ENCODE results near the gene NID1.

The NID1 gene, protein sequence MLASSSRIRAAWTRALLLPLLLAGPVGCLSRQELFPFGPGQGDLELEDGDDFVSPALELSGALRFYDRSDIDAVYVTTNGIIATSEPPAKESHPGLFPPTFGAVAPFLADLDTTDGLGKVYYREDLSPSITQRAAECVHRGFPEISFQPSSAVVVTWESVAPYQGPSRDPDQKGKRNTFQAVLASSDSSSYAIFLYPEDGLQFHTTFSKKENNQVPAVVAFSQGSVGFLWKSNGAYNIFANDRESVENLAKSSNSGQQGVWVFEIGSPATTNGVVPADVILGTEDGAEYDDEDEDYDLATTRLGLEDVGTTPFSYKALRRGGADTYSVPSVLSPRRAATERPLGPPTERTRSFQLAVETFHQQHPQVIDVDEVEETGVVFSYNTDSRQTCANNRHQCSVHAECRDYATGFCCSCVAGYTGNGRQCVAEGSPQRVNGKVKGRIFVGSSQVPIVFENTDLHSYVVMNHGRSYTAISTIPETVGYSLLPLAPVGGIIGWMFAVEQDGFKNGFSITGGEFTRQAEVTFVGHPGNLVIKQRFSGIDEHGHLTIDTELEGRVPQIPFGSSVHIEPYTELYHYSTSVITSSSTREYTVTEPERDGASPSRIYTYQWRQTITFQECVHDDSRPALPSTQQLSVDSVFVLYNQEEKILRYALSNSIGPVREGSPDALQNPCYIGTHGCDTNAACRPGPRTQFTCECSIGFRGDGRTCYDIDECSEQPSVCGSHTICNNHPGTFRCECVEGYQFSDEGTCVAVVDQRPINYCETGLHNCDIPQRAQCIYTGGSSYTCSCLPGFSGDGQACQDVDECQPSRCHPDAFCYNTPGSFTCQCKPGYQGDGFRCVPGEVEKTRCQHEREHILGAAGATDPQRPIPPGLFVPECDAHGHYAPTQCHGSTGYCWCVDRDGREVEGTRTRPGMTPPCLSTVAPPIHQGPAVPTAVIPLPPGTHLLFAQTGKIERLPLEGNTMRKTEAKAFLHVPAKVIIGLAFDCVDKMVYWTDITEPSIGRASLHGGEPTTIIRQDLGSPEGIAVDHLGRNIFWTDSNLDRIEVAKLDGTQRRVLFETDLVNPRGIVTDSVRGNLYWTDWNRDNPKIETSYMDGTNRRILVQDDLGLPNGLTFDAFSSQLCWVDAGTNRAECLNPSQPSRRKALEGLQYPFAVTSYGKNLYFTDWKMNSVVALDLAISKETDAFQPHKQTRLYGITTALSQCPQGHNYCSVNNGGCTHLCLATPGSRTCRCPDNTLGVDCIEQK

GRCh38 chr1:236064674-236065508 lies at the start of gene NID1:
NID1 (minus strand) TSS chr1:236065090; CDS start chr1:236065079, 11 bp downstream.
- DNase-seq = peak; percentile 34

DNA sequence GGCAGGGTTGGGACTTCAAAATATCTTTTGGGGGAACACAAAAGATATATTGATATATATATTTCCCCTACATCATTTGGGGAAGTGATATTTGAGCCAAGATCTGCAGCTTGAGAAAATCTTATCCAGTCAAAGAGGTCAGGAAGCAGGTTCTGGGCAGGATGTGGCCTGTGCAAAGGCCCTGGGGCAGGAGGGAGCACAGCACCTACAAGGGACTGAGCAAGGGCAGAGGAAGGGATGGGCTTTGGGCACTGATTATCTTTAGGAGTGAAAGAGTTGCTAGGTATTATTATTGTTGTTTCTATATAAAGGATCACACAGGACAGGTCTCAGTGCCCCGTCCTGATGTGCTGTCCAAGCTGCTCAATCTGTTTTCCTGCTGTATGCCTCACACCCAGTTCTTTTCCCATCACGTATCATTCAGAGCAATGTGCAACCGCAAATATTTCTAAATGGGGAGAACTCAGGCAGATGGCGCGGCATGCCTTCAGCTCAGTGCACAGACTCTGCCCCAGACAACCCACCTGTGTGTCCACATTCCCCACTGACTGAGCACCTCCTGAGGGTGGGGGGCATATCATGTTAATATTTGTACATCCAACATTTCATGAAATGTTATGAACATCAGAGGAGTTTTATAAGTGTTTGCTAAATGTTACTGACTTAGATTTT lies 49.3 kb upstream of the NID1 start:
- no peak for DNase-seq

DNA sequence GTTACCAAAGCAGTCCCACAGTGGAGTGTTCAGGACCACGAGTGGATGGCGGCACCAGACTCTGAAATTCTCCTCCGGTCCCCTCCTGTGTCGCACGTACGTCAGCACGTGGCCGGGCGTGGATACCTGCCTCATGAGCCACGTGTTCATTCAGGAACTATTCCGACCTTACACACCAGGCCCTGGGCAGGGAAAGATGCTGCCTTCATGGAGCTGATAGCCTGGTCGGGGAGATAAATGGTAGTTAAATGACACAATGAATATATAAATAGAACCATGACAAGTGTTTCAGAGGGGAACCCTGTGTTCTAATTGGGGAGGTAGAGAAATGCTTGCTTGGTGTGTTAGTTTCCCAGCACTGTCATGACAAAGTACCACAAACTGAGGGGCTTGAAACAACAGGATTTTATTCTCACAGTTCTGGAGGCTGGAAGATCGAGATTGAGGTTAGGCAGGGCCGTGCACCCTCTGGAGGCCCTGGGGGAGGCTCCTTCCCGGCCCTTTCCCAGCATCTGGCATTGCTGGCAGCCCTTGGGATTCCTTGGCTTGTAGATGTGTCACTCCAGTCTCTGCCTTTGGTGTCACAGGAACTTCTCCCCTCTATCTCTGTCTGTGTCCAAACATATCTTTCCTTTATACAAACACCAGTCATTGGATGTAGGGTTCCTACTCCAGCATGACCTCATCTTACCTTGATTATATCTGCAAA lies 48.6 kb upstream of the NID1 start:
- no peak for DNase-seq

- no peak for DNase-seq
These were observed 47.4 kb upstream of the NID1 start for GRCh38 chr1:236112332-236112627.

- DNase-seq = no peak
These were observed 46.8 kb upstream of the NID1 start for GRCh38 chr1:236111527-236112331.

GRCh38 chr1:236110137-236110536 lies 45.2 kb upstream of the NID1 start:
- DNase-seq = no peak

DNA sequence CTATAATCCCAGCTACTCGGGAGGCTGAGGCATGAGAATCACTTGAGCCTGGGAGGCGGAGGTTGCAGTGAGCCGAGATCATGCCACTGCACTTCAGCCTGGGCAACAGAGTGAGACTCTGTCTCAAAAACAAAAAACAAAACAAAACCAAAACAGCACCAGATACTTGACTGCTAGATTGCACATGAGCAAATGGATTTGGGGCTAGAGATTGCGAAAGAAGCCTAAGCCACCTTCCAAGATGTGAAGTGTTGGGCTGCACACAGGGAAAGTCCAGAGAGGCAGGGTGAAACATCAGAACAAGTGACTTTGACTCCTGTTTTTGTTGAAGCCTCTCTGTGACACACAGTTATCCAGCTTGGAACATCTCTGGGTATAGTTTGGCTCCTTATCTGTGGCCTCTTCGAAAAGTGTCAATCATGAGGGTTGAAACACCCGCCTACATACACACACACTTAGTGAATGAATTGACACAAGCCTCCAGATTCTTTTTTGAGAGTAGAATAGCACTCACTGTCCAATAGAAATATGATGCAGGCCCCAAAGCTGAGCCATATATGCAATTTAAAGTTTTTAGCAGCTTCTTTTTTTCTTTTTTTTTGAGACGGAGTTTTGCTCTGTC lies 43.2 kb upstream of the NID1 start:
- no peak for DNase-seq

GRCh38 chr1:236107121-236107907 lies 42.4 kb upstream of the NID1 start:
- DNase-seq = no peak

GRCh38 chr1:236103646-236104218 lies 38.8 kb upstream of the NID1 start:
- DNase-seq = peak; percentile 75

- no peak for DNase-seq
These were observed 38.2 kb upstream of the NID1 start for GRCh38 chr1:236103059-236103458.

GRCh38 chr1:236102611-236103010 lies 37.7 kb upstream of the NID1 start:
- no peak for DNase-seq

DNA sequence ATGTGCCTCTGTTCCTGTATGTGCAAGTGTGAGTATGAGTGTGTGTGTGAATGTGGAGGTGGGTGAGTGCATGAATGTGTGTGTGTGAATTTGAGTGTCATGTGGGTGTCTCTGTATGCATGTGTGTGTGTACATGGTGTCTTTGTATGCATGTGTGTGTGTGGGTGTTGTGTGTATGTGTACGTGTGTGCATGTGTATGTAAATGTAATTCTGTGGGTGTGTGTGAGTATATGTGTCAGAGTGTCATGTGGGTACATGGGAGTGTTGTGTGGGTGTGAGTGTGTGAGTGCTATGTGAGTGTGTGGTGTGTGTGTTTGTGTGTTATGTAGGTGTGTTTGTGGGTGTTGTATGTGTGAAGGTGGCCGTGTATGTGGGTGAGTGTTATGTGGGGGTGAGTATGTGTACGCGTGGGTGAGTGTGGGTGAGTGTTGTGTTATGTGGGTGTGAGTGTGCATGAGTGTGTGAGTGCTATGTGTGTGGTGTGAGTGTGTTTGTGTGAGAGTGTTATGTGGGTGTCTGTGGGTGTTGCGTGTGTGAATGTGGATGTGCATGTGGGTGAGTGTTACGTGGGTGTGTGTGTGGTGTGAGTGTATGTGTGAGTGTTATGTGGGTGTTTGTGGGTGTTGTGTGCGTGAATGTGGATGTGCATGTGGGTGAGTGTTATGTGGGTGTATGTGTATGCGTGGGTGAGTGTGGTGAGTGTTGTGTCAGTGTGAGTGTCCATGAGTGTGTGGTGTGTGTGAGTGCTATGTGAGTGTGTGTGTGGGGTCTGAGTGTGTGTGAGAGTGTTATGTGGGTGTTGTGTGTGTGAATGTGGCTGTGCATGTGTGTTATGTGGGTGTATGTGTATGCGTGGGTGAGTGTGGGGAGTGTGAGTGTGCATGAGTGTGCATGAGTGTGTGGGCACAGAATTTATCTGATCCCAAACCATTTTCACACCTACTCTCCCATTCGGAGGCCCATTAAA lies 36.6 kb upstream of the NID1 start:
- no peak for DNase-seq

DNA sequence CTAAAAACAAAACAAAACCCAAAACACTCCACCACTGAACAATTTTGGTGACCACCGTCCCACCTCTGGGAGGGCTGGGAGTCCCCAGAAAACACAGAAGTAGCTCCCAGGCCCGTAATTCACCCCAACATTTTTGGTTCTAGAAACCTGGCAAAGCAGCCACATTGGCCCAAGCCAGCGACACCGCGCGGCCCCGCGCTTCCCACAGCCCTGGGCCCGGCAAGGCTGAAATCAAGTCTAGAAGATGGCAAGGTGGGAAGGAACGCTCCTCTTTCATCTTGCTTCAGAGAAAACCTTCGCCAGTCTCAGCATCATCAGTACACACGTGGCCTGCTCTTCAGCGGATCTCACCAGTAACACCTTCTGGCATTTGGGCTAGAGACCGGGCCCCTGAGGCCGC lies 35.9 kb upstream of the NID1 start:
- DNase-seq = no peak

DNA sequence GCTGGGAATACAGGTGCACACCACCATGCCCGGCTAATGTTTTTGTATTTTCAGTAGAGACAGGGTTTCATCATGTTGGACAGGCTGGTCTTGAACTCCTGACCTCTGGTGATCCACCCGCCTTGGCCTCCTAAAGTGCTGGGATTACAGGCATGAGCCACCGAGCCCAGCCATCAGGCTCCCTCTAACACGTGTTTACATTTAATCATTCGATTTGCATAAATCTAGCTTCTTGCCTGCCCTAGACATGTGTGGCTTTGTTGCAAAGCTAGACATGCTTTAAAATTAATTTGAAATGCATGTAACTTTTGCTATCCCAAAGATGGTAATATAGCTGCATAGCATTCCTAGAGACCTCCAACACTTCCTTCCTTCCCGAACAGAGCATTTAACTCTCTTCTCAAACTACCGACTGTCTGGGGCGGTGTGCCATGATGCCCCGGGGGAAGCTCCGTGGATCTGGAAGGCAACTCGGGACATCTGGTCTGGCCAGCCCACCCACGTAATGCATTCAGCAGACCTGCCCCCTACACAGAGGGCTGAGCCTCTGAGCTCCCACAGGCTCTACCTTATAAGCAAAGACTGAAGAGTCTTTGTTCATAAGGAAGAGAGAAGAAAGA lies 34.6 kb upstream of the NID1 start:
- no peak for DNase-seq

DNA sequence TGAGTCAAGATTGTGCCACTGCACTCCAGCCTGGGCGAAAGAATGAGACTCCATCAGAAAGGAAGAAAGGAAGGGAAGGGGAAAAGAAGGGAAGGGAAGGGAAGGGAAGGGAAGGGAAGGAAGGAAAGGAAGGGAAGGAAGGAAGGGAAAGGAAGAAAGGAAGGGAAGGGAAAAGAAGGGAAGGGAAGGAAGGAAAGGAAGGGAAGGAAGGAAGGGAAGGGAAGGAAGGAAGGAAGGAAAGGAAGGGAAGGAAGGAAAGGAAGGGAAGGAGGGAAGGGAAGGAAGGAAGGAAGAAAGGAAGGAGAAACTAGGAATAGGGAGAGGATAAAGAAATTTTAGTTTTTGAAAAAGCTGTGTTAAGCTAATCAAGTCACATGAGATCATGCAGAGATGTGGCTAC lies 33.4 kb upstream of the NID1 start:
- no peak for DNase-seq

DNA sequence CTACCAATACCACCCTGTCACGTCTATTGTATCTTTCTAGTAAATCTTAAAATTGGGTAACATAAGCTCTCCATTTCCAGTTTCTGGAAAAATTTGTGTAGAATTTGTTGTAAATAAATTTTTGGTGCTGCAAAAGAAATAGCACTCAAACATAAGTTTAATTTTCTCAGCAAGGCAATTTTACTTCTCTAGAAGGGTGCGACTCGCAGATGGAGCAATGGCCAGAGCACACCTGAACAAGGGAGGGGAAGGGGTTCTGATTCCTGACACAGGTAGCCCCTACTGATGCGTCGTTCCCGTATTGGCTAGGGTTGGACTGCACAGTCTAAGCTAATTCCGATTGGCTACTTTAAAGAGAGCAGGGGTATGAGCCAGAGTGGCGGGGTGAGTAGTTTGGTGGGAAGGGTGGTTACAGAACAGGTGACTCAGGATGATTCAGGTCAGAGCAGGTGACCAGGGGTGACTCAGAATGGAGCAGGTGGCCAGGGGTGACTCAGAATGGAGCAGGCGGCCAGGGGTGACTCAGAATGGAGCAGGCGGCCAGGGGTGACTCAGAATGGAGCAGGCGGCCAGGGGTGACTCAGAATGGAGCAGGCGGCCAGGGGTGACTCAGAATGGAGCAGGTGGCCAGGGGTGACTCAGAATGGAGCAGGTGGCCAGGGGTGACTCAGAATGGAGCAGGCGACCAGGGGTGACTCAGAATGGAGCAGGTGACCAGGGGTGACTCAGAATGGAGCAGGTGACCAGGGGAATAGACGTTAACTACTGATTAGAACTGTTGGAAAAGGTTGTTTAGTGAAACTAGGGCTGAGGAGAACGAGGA lies 32.0 kb upstream of the NID1 start:
- DNase-seq = peak; percentile 86

Data from stimulated activated CD8-positive, alpha-beta memory T cell treated with anti-CD3 and anti-CD28 coated beads, Interleukin-4, amount 100 ng/mL, for 48 hours (primary cell).